Measurements from ENCODE around the gene GPRC5B. TPM values are rescaled to one million over a fixed set of nuclear protein-coding genes. Genes with fewer than 3 reads are reported as not detected.

The GPRC5B gene
- total and polyA plus RNA-seq, 2 donors (not counting 1 experiment from before 2014, with no cell fraction given) = 4.3 to 4.5 TPM

- H3K9ac ChIP-seq (ENCODE audit: insufficient read depth, low read length) = no peak overlapping the region
- H3K27ac ChIP-seq (ENCODE audit: insufficient read depth, low read length) = no peak overlapping the region
- H3K27me3 ChIP-seq (ENCODE audit: control insufficient read depth, insufficient read depth, low read length) = no peaks in the 10 kb centered on the region
- no peak overlapping the region for H3K4me2 ChIP-seq (ENCODE audit: extremely low read depth, insufficient read depth, low read length)
- no peak for DNase-seq (ENCODE audit: low read depth in 2 of 2)
- TF ChIP-seq EZH2 (IDR thresholded peaks at IDR 0.05; ENCODE audit: low read length, missing control alignments) (no peak), CTCF (conservative IDR thresholded peaks at IDR 0.05 in 1 of 2, IDR thresholded peaks at IDR 0.05 in 1 of 2; ENCODE audit: low read depth in 1 of 2, low read length in 2 of 2) (no peak)
- H3K36me3 ChIP-seq (ENCODE audit: control insufficient read depth, insufficient read depth, low read length) = no peaks in the 10 kb centered on the region
- H4K20me1 ChIP-seq (ENCODE audit: control insufficient read depth, extremely low read depth, insufficient read depth, low read length) = no peaks in the 10 kb centered on the region
- H3K4me1 ChIP-seq (ENCODE audit: control insufficient read depth, extremely low read depth, insufficient read depth, low read length) = no peaks in the 10 kb centered on the region
- no peak overlapping the region for H2AFZ ChIP-seq (ENCODE audit: low read length)
- no peaks in the 10 kb centered on the region for H3K79me2 ChIP-seq (ENCODE audit: control insufficient read depth, insufficient read depth, low read length)
- H3K4me3 ChIP-seq (replicated peaks in 1 of 4; ENCODE audit: control extremely low read depth in 1 of 4, insufficient read depth in 1 of 4, low read depth in 3 of 4, low read length in 4 of 4) = no peak overlapping the region
- H3K9me3 ChIP-seq (ENCODE audit: control insufficient read depth, insufficient read depth, low read depth, low read length) = no peaks in the 10 kb centered on the region
Measured at GRCh38 chr16:19894586-19894985, 9.9 kb upstream of the GPRC5B start.

DNA sequence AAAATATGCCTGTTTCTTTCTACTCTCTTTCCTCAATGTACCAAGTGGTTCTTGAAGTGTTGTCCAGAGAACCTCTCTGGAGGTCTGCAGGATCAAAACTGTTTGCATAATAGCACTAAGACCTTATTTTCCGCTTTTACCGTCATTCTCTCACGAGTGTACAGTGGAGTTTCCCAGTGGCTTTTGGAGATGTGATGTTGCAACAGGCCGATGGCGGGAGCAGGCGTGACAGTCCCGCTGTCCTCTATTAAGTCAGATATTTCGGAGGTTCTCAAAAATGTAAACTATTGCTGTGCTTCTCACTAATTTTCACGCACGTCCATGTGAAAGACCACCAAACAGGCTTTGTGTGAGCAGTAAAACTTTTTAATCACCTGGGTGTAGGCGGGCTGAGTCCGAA, 8.3 kb upstream of the GPRC5B start:
- TF ChIP-seq EZH2 (IDR thresholded peaks at IDR 0.05; ENCODE audit: low read length, missing control alignments) (no peak), CTCF (conservative IDR thresholded peaks at IDR 0.05 in 1 of 2, IDR thresholded peaks at IDR 0.05 in 1 of 2; ENCODE audit: low read depth in 1 of 2, low read length in 2 of 2) (no peak)
- no peaks in the 10 kb centered on the region for H3K36me3 ChIP-seq (ENCODE audit: control insufficient read depth, insufficient read depth, low read length)
- no peaks in the 10 kb centered on the region for H3K79me2 ChIP-seq (ENCODE audit: control insufficient read depth, insufficient read depth, low read length)
- H4K20me1 ChIP-seq (ENCODE audit: control insufficient read depth, extremely low read depth, insufficient read depth, low read length) = no peaks in the 10 kb centered on the region
- no peaks in the 10 kb centered on the region for H3K4me1 ChIP-seq (ENCODE audit: control insufficient read depth, extremely low read depth, insufficient read depth, low read length)
- H3K4me2 ChIP-seq (ENCODE audit: extremely low read depth, insufficient read depth, low read length) = no peak overlapping the region
- no peak overlapping the region for H3K9ac ChIP-seq (ENCODE audit: insufficient read depth, low read length)
- DNase-seq (ENCODE audit: low read depth in 2 of 2) = no peak
- no peak overlapping the region for H2AFZ ChIP-seq (ENCODE audit: low read length)
- no peaks in the 10 kb centered on the region for H3K9me3 ChIP-seq (ENCODE audit: control insufficient read depth, insufficient read depth, low read depth, low read length)
- H3K27ac ChIP-seq (ENCODE audit: insufficient read depth, low read length) = no peak overlapping the region
- H3K27me3 ChIP-seq (ENCODE audit: control insufficient read depth, insufficient read depth, low read length) = no peaks in the 10 kb centered on the region
- H3K4me3 ChIP-seq (replicated peaks in 1 of 4; ENCODE audit: control extremely low read depth in 1 of 4, insufficient read depth in 1 of 4, low read depth in 3 of 4, low read length in 4 of 4) = no peak overlapping the region

GRCh38 chr16:19890901-19891300, 6.3 kb upstream of the GPRC5B start:
- no peaks in the 10 kb centered on the region for H3K4me1 ChIP-seq (ENCODE audit: control insufficient read depth, extremely low read depth, insufficient read depth, low read length)
- TF ChIP-seq CTCF (conservative IDR thresholded peaks at IDR 0.05 in 1 of 2, IDR thresholded peaks at IDR 0.05 in 1 of 2; ENCODE audit: low read depth in 1 of 2, low read length in 2 of 2) (no peak), EZH2 (IDR thresholded peaks at IDR 0.05; ENCODE audit: low read length, missing control alignments) (no peak)
- H3K36me3 ChIP-seq (ENCODE audit: control insufficient read depth, insufficient read depth, low read length) = no peaks in the 10 kb centered on the region
- no peak overlapping the region for H3K4me3 ChIP-seq (replicated peaks in 1 of 4; ENCODE audit: control extremely low read depth in 1 of 4, insufficient read depth in 1 of 4, low read depth in 3 of 4, low read length in 4 of 4)
- no peak for DNase-seq (ENCODE audit: low read depth in 2 of 2)
- no peaks in the 10 kb centered on the region for H3K27me3 ChIP-seq (ENCODE audit: control insufficient read depth, insufficient read depth, low read length)
- no peak overlapping the region for H3K4me2 ChIP-seq (ENCODE audit: extremely low read depth, insufficient read depth, low read length)
- H3K9ac ChIP-seq (ENCODE audit: insufficient read depth, low read length) = no peak overlapping the region
- no peaks in the 10 kb centered on the region for H3K79me2 ChIP-seq (ENCODE audit: control insufficient read depth, insufficient read depth, low read length)
- no peaks in the 10 kb centered on the region for H3K9me3 ChIP-seq (ENCODE audit: control insufficient read depth, insufficient read depth, low read depth, low read length)
- H3K27ac ChIP-seq (ENCODE audit: insufficient read depth, low read length) = no peak overlapping the region
- no peak overlapping the region for H2AFZ ChIP-seq (ENCODE audit: low read length)
- H4K20me1 ChIP-seq (ENCODE audit: control insufficient read depth, extremely low read depth, insufficient read depth, low read length) = no peaks in the 10 kb centered on the region
